ENCODE measurements around the gene ITSN1.

DNA sequence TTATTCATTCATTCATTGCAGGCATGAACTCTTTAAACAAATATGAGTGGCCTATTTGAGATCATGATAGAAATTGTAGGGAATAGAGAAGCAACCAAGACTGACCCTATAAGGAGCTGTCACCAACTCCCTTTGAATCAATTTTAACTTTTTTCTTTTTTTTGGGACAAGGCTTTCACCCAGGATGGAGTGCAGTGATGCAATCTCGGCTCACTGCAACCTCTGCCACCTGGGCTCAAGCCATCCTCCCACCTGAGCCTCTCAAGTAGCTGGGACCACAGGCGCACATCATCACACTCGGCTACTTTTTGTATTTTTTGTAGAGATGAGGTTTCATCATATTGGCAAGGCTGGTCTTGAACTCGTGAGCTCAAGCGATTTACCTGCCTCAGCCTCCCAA is 290.4 kb downstream of the ITSN1 start:
- TF ChIP-seq POLR2A (IDR thresholded peaks at IDR 0.05), result no peak
- no peak for TF ChIP-seq CTCF (IDR thresholded peaks at IDR 0.05)
- TF ChIP-seq EP300 (IDR thresholded peaks at IDR 0.05; ENCODE audit: low read depth), result no peak
- no peak for TF ChIP-seq POLR2AphosphoS5 (IDR thresholded peaks at IDR 0.05)
